ENCODE data around the gene HCN2. TPM values are rescaled to one million over a fixed set of nuclear protein-coding genes. Genes with fewer than 3 reads are reported as not detected.

Gene HCN2
- total and polyA plus RNA-seq, 9 of the 15 experiments (the other 6 are each of a cell fraction or from before 2014, with no cell fraction given) = 0.29 to 4.2 (median 0.82) TPM; not detected in 2

GRCh38 chr19:588093-588740 lies 1.5 kb upstream of the HCN2 start (continued):
- TF ChIP-seq CTCFL (IDR thresholded peaks at IDR 0.05; ENCODE audit: borderline replicate concordance, insufficient read depth, low read depth, low read length, poor library complexity, severe bottlenecking) (peak; percentile 76), ZFPM2 (CRISPR knock-in tag; IDR thresholded peaks at IDR 0.05) (no peak), ZNF780A (CRISPR knock-in tag; IDR thresholded peaks at IDR 0.05) (no peak), SP1 (CRISPR knock-in tag; IDR thresholded peaks at IDR 0.05) (peak; percentile 58), MEF2D (tag; conservative IDR thresholded peaks at IDR 0.05; ENCODE audit: low read depth) (no peak), ZNF347 (CRISPR knock-in tag; IDR thresholded peaks at IDR 0.05; ENCODE audit: low read depth) (no peak), YBX1 (IDR thresholded peaks at IDR 0.05) (no peak), RBFOX2 (IDR thresholded peaks at IDR 0.05; ENCODE audit: low read depth, low read length) (peak; percentile 43; the same call in 1 of the 2 replicates), SMC3 (conservative IDR thresholded peaks at IDR 0.05; ENCODE audit: insufficient read depth, low read depth, low read length) (0 out of 2 replicates have a peak, but pooled peaks have one; percentile 5), JUNB (CRISPR knock-in tag; conservative IDR thresholded peaks at IDR 0.05) (no peak), MLX (CRISPR knock-in tag; conservative IDR thresholded peaks at IDR 0.05) (no peak), CAMTA2 (CRISPR knock-in tag; conservative IDR thresholded peaks at IDR 0.05) (no peak), NCOA1 (IDR thresholded peaks at IDR 0.05; ENCODE audit: low read depth) (no peak), NFRKB (IDR thresholded peaks at IDR 0.05; ENCODE audit: low read depth) (no peak), ESRRA (IDR thresholded peaks at IDR 0.05; ENCODE audit: borderline replicate concordance, low read depth) (peak; percentile 32; the same call in 1 of the 2 replicates), FOS (IDR thresholded peaks at IDR 0.05; ENCODE audit: extremely low read depth, insufficient read length) (no peak), ZNF512 (tag; IDR thresholded peaks at IDR 0.05) (no peak), MYNN (IDR thresholded peaks at IDR 0.05) (peak; percentile 19; the same call in 1 of the 2 replicates), MYNN (CRISPR knock-in tag; IDR thresholded peaks at IDR 0.05) (no peak), MYC (IDR thresholded peaks at IDR 0.05; ENCODE audit: low read depth, low read length) (no peak), MYC (CRISPR knock-in tag; IDR thresholded peaks at IDR 0.05; ENCODE audit: borderline replicate concordance, low read depth) (no peak), FOXA3 (CRISPR knock-in tag; conservative IDR thresholded peaks at IDR 0.05 in 1 of 2, IDR thresholded peaks at IDR 0.05 in 1 of 2) (no peak), ZNF280A (IDR thresholded peaks at IDR 0.05; ENCODE audit: low read depth, partially characterized antibody) (no peak), ZNF586 (CRISPR knock-in tag; conservative IDR thresholded peaks at IDR 0.05) (no peak)
